ENCODE measurements around the gene TGM4. TPM values are rescaled to one million over a fixed set of nuclear protein-coding genes. Genes with fewer than 3 reads are reported as not detected.

Gene TGM4
- total RNA-seq, 1 experiment from 2014 or later, result 0.61 TPM

DNA sequence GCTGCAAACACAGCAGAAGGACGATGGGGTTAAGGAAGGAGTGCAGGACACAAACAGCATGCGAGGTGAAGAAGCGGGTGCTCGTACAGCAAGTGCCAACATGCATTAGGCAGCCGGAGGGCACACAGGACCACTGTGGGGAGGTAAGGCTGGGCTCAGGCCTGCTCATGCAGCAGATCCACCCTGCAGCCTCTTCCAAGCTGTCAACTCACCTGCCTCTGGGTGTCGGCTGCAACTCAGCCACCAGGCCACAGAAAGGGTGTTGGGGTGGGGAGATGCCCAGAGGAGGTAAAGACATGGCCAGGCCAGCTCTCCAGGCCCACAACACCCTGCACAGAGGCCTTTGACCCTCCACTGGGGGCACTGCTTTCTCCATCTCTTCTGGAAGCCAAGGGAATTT, 44.2 kb downstream of the TGM4 start:
- no TSS peak for BruUV-seq (replicated peaks)

GRCh38 chr3:44920081-44920480, 45.7 kb downstream of the TGM4 start:
- ChIA-PET CTCF (no interaction called here), POLR2A (ENCODE audit: unreplicated experiment) (no interaction called here)
- Histone ChIP-seq H3K4me3 (no peak overlapping the region), H3K9me3 (ENCODE audit: insufficient read depth, low read depth) (no peaks in the 10 kb centered on the region), H3K27ac (no peak overlapping the region), H3F3A (ENCODE audit: insufficient read depth, low read depth) (no peaks in the 10 kb centered on the region), H3K79me2 (ENCODE audit: low read depth) (no peaks in the 10 kb centered on the region), H4K20me1 (ENCODE audit: insufficient read depth) (no peaks in the 10 kb centered on the region), H2AFZ (no peak overlapping the region), H3K36me3 (ENCODE audit: low read depth) (no peaks in the 10 kb centered on the region; the same call in 1 of the 2 replicates), H3K4me2 (no peak overlapping the region), H3K9me2 (ENCODE audit: insufficient read depth) (no peaks in the 10 kb centered on the region), H3K4me1 (replicated peaks; ENCODE audit: insufficient read depth) (no peaks in the 10 kb centered on the region), H3K27me3 (ENCODE audit: insufficient read depth, low read depth) (no peaks in the 10 kb centered on the region)
- no peak for DNase-seq
- BruUV-seq (replicated peaks), result no TSS peak
- TF ChIP-seq EZH2 (IDR thresholded peaks at IDR 0.05; ENCODE audit: low read depth), result no peak
- TF ChIP-seq, protein P1, sequence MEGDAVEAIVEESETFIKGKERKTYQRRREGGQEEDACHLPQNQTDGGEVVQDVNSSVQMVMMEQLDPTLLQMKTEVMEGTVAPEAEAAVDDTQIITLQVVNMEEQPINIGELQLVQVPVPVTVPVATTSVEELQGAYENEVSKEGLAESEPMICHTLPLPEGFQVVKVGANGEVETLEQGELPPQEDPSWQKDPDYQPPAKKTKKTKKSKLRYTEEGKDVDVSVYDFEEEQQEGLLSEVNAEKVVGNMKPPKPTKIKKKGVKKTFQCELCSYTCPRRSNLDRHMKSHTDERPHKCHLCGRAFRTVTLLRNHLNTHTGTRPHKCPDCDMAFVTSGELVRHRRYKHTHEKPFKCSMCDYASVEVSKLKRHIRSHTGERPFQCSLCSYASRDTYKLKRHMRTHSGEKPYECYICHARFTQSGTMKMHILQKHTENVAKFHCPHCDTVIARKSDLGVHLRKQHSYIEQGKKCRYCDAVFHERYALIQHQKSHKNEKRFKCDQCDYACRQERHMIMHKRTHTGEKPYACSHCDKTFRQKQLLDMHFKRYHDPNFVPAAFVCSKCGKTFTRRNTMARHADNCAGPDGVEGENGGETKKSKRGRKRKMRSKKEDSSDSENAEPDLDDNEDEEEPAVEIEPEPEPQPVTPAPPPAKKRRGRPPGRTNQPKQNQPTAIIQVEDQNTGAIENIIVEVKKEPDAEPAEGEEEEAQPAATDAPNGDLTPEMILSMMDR (conservative IDR thresholded peaks at IDR 0.05), result no peak
- intact Hi-C loops (cut with micrococcal nuclease; ENCODE audit: unreplicated experiment), result no loop called here

More for the DNA sequence above, 44.2 kb downstream of the TGM4 start:
- intact Hi-C loops (cut with micrococcal nuclease; ENCODE audit: unreplicated experiment), result loop anchor here (5.0 kb wide), 2 partner anchors 59 to 119 kb away; partner anchors contain the start of genes EXOSC7 and ZDHHC3
- Histone ChIP-seq H3K4me2 (no peak overlapping the region), H3K27ac (no peak overlapping the region), H3K4me3 (no peak overlapping the region), H2AFZ (no peak overlapping the region), H3K9me2 (ENCODE audit: insufficient read depth) (no peaks in the 10 kb centered on the region), H3K27me3 (ENCODE audit: insufficient read depth, low read depth) (no peaks in the 10 kb centered on the region), H3K36me3 (ENCODE audit: low read depth) (no peaks in the 10 kb centered on the region; the same call in 1 of the 2 replicates), H4K20me1 (ENCODE audit: insufficient read depth) (no peaks in the 10 kb centered on the region), H3K79me2 (ENCODE audit: low read depth) (no peaks in the 10 kb centered on the region), H3K9me3 (ENCODE audit: insufficient read depth, low read depth) (no peaks in the 10 kb centered on the region), H3K4me1 (replicated peaks; ENCODE audit: insufficient read depth) (no peaks in the 10 kb centered on the region), H3F3A (ENCODE audit: insufficient read depth, low read depth) (0 out of 2 replicates have a peak, but pooled peaks cover 6% of the 10 kb centered on the region)
- POLR2A ChIA-PET (ENCODE audit: unreplicated experiment), result no interaction called here
- CTCF ChIA-PET, result no interaction called here
- TF ChIP-seq EZH2 (IDR thresholded peaks at IDR 0.05; ENCODE audit: low read depth), result no peak
- TF ChIP-seq, protein P1 (conservative IDR thresholded peaks at IDR 0.05), result no peak
- DNase-seq, result no peak

DNA sequence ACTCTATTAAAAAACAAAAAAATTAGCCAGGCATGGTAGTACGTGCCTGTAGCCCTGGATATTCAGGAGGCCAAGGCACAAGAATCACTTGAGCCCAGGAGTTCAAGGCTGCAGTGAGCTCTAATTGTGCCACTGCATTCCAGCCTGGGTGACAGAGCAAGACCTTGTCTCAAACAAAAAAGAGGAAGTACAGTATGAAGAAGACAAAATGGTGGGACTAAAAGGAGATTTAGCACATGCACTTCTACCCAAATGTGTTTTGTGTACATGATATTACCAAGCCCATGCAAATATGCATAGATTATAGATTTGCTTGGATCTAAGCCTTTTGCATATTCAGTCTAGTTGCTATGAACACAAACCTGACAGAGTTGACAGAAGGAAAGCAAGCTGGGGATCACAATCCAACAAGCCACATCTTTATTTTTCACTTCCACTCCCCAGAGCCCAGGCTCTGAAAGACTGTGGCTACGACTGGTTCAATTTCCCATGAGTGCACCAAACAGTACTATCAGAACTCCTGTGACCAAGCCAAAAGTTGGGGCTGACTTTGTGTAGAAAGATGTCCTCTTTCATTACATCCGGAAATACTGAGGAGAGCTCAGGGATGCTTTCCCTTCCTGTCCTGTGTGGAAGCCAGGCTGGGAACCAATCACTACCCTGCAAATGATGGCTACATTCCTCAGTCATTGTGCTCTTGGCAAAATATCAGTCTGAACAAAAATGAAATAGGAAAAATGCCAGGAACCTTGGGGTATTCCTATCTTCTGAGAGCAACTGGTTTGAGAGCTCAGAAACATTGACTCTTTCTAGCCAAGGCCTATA, 49.4 kb downstream of the TGM4 start:
- Histone ChIP-seq H3K27me3 (ENCODE audit: insufficient read depth, low read depth) (no peaks in the 10 kb centered on the region), H3K79me2 (ENCODE audit: low read depth) (no peaks in the 10 kb centered on the region), H2AFZ (no peak overlapping the region), H3K9me3 (ENCODE audit: insufficient read depth, low read depth) (no peaks in the 10 kb centered on the region), H3K9me2 (ENCODE audit: insufficient read depth) (no peaks in the 10 kb centered on the region), H3K4me1 (replicated peaks; ENCODE audit: insufficient read depth) (no peaks in the 10 kb centered on the region), H3K36me3 (ENCODE audit: low read depth) (no peaks in the 10 kb centered on the region; the same call in 1 of the 2 replicates), H3K27ac (no peak overlapping the region), H4K20me1 (ENCODE audit: insufficient read depth) (no peaks in the 10 kb centered on the region), H3F3A (ENCODE audit: insufficient read depth, low read depth) (no peaks in the 10 kb centered on the region), H3K4me2 (no peak overlapping the region), H3K4me3 (no peak overlapping the region)
- TF ChIP-seq, protein P1 (conservative IDR thresholded peaks at IDR 0.05), result no peak
- TF ChIP-seq EZH2 (IDR thresholded peaks at IDR 0.05; ENCODE audit: low read depth), result no peak
- CTCF ChIA-PET, result no interaction called here
- no TSS peak for BruUV-seq (replicated peaks)
- DNase-seq, result no peak
- intact Hi-C loops (cut with micrococcal nuclease; ENCODE audit: unreplicated experiment), result no loop called here
- POLR2A ChIA-PET (ENCODE audit: unreplicated experiment), result interaction anchor here (0.5 to 0.6 kb wide), 3 partner anchors 38 to 69 kb away, joined by 3 to 5 read pairs (median 5); no protein-coding TSS in a partner anchor
